Kidney (tissue), 14 donors: ENCODE measurements around the gene SLC20A1. TPM values are rescaled to one million over a fixed set of nuclear protein-coding genes. Genes with fewer than 3 reads are reported as not detected.

Experiments used
- DNase-seq, 5 donors: peaks; one replicate each; pipeline ENCODE4 v3.0.0-alpha.2; 2013 to 2020
- FAIRE-seq: peaks from 2 replicates; lab custom pipeline; 2012; peaks lifted over from hg19 to GRCh38; lab: Jason Lieb, UNC
- H3K27ac ChIP-seq, 2 donors: one replicate each; pipeline ENCODE4 v1.7.0; 2013; ENCODE audit warnings: low read depth in 2 of 2, low read length in 2 of 2, inconsistent platforms in 1 of 2
- H3K27me3 ChIP-seq: one replicate; pipeline ENCODE4 v1.7.1; 2013; ENCODE audit warnings: low read length, inconsistent platforms; ENCODE audit not compliant: control insufficient read depth, insufficient read depth
- H3K36me3 ChIP-seq, 3 donors: one replicate each; pipeline versions ENCODE4 v1.7.0 to v1.7.1; 2013; ENCODE audit warnings: low read length in 3 of 3, control low read depth in 1 of 3, inconsistent platforms in 1 of 3; ENCODE audit not compliant: insufficient read depth in 3 of 3, control insufficient read depth in 2 of 3
- H3K4me1 ChIP-seq, 3 donors: one replicate each; pipeline versions ENCODE4 v1.7.0 to v1.7.1; 2013; ENCODE audit warnings: low read length in 3 of 3, inconsistent platforms in 1 of 3, low read depth in 1 of 3; ENCODE audit not compliant: control insufficient read depth in 2 of 3, insufficient read depth in 2 of 3
- H3K4me3 ChIP-seq, 3 donors: one replicate each; pipeline versions ENCODE4 v1.7.0 to v1.8.1; 2013; ENCODE audit warnings: low read length in 3 of 3, control low read depth in 1 of 3, inconsistent platforms in 1 of 3
- H3K9ac ChIP-seq, 3 donors: one replicate each; pipeline versions ENCODE4 v1.7.0 to v1.7.1; 2013; ENCODE audit warnings: low read length in 3 of 3, control low read depth in 1 of 3, inconsistent platforms in 1 of 3
- H3K9me3 ChIP-seq, 3 donors: one replicate each; pipeline versions ENCODE4 v1.7.0 to v1.7.1; 2013; ENCODE audit warnings: low read length in 3 of 3, control low read depth in 1 of 3, inconsistent platforms in 1 of 3; ENCODE audit not compliant: control insufficient read depth in 2 of 3, insufficient read depth in 1 of 3
- CTCF ChIP-seq: IDR thresholded peaks from 3 replicates; pipeline ENCODE4 v1.5.1; 2012; ENCODE audit warnings: mild to moderate bottlenecking, moderate library complexity, borderline replicate concordance; ENCODE audit not compliant: insufficient read depth; ENCODE audit errors: extremely low read depth
- intact Hi-C: fragments of 100-400 bp; cut with DNase I; formaldehyde crosslinking; loops from one replicate; pipeline ENCODE4 v1.11.1; 2022
- polyA plus RNA-seq: library from polyadenylated mRNA; stranded (reverse); fragments of 350-450 nt; fragmentation: Illumina TruSeq; extraction: RNeasy Lipid Tissue Mini Kit (QIAGEN cat#74804); gene quantifications from one replicate; pipeline ENCODE4 v1.2.3, GENCODE V29; 2014; ENCODE audit warnings: low read depth, low replicate concordance; ENCODE audit not compliant: insufficient read depth
- total RNA-seq: library from RNA; stranded (reverse); fragmentation: NEBNext Ultra II Directional; extraction: Animal tissue kit (Norgen Biotek cat#: 25700); gene quantifications from one replicate; pipeline ENCODE4 v1.2.1, GENCODE V29; 2021
- donor health status: control.
- donor health status: control.
- donor health status: control.
- donor health status: control.
- donor health status: control.
- donor health status: DM: yes; HTN: yes; CAD: no.
- donor health status: Normal renal cell carcinoma (clear cell type).

SLC20A1 gene
- total and polyA plus RNA-seq, 2 donors from 2014 or later = 10.4 to 46.2 TPM

- no peak overlapping the region for H3K9ac ChIP-seq
- intact Hi-C loops = no loop called here
- H3K4me1 ChIP-seq = peaks cover 2 to 8% (median 8%) of the 10 kb centered on the region in 3 donors
- FAIRE-seq (no peak), DNase-seq (no peak)
- H3K36me3 ChIP-seq = no peaks in the 10 kb centered on the region
- no peaks in the 10 kb centered on the region for H3K9me3 ChIP-seq
- no peak for TF ChIP-seq CTCF
- no peak overlapping the region for H3K4me3 ChIP-seq
- no peaks in the 10 kb centered on the region for H3K27me3 ChIP-seq
- no peak overlapping the region for H3K27ac ChIP-seq
Observed at GRCh38 chr2:112640800-112641675, 4.7 kb upstream of the SLC20A1 start.

- Histone ChIP-seq H3K27ac (no peak overlapping the region), H3K4me1 (peaks cover 2 to 9% (median 8%) of the 10 kb centered on the region in 3 donors), H3K27me3 (no peaks in the 10 kb centered on the region), H3K9ac (no peak overlapping the region), H3K9me3 (no peaks in the 10 kb centered on the region), H3K4me3 (no peak overlapping the region), H3K36me3 (no peaks in the 10 kb centered on the region)
- intact Hi-C loops = no loop called here
- DNase-seq (no peak), FAIRE-seq (no peak)
- TF ChIP-seq CTCF = no peak
Observed at GRCh38 chr2:112641701-112642100, 4.0 kb upstream of the SLC20A1 start.

GRCh38 chr2:112642561-112642960 lies 3.2 kb upstream of the SLC20A1 start:
- FAIRE-seq = no peak

More at GRCh38 chr2:112642561-112642960, 3.2 kb upstream of the SLC20A1 start:
- Histone ChIP-seq H3K9ac (no peak overlapping the region), H3K36me3 (peaks cover 0 to under 1% (median 0%) of the 10 kb centered on the region in 3 donors), H3K27me3 (no peaks in the 10 kb centered on the region), H3K4me3 (no peak overlapping the region), H3K9me3 (no peaks in the 10 kb centered on the region), H3K4me1 (peaks cover 8 to 12% (median 8%) of the 10 kb centered on the region in 3 donors), H3K27ac (no peak overlapping the region)
- intact Hi-C loops = no loop called here
- DNase-seq = no peak
- TF ChIP-seq CTCF = no peak
